OCI-LY1 (cell line): ENCODE results near the gene LMX1B.

Source experiments
- CTCF ChIP-seq: fragments of 200-600 bp; sonication (generic), shearing (Covaris generic); IDR thresholded peaks from 2 replicates; pipeline ENCODE4 v1.5.1; 2017; ENCODE audit warnings: mild to moderate bottlenecking, antibody characterized with exemption, low read length, moderate library complexity, mixed read lengths
- EZH2 ChIP-seq: fragments of 200-600 bp; sonication (generic), shearing (Covaris generic); IDR thresholded peaks from 2 replicates; pipeline ENCODE4 v1.8.0; 2017; ENCODE audit warnings: borderline replicate concordance, mixed run types, mild to moderate bottlenecking, antibody characterized with exemption, low read length, moderate library complexity, mixed read lengths

DNA sequence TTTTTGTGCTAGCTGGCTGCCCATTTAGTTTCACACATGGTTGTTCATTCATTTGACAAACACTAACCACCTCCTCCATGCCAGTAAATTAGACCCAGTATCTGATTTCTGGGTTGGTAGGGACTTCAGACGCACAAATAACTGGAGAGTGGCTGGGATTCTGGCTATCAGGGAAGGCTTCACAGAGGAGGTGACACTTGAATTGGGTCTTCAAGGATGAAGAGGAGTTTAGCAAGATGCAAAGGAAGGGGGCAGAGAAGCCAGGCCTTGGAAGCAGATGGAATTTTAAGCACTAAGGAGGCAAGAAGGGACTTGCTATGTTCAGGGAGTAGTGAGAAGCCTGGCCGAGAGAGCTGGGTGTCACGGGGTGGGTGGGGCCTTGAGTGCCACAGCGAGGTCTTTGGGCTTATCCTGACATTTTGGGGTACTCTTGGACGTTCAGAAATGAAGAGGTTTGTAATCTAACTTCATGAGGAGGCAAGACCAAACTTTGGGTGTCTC lies 71.3 kb downstream of the LMX1B start:
- TF ChIP-seq CTCF (no peak), EZH2 (no peak)
